Activated CD4-positive, alpha-beta memory T cell treated with anti-CD3 and anti-CD28 coated beads for 36 hours (primary cell): ENCODE data around the gene LYSMD3. TPM values are rescaled to one million over a fixed set of nuclear protein-coding genes. Genes with fewer than 3 reads are reported as not detected.
A peak's percentile ranks its signal among the peaks of the same experiment; 100 is the strongest.

Experiments
- CTCF ChIA-PET: fragments of 350-600 bp; sonication (Branson Sonifier 250); formaldehyde crosslinking; loops from one replicate; lab custom pipeline; 2021; ENCODE audit warnings: antibody characterized with exemption, inconsistent platforms; lab: Charles Lee
- POLR2A ChIA-PET: fragments of 350-600 bp; sonication (Branson Sonifier 250); formaldehyde crosslinking; loops from one replicate; lab custom pipeline; 2021; ENCODE audit warnings: antibody characterized with exemption; lab: Charles Lee
- DNase-seq: peaks from one replicate; pipeline ENCODE4 v3.0.0-alpha.2; 2020
- H3K27ac Mint-ChIP-seq: one replicate; pipeline ENCODE4 v1.8.0; 2021; ENCODE audit warnings: mixed read lengths
- H3K27me3 Mint-ChIP-seq: one replicate; pipeline ENCODE4 v1.8.0; 2021; ENCODE audit warnings: mixed read lengths
- H3K36me3 Mint-ChIP-seq: one replicate; pipeline ENCODE4 v1.8.0; 2021; ENCODE audit warnings: mixed read lengths
- H3K4me1 Mint-ChIP-seq: one replicate; pipeline ENCODE4 v1.8.0; 2021; ENCODE audit warnings: low read depth, mixed read lengths
- H3K4me3 Mint-ChIP-seq: one replicate; pipeline ENCODE4 v1.8.0; 2021; ENCODE audit warnings: mild to moderate bottlenecking, mixed read lengths
- H3K9me3 Mint-ChIP-seq: one replicate; pipeline ENCODE4 v1.8.0; 2021; ENCODE audit warnings: mixed read lengths
- intact Hi-C: fragments of 100-400 bp; cut with micrococcal nuclease; formaldehyde crosslinking; loops from one replicate; pipeline ENCODE4 v1.15.1; 2023
- total RNA-seq, 2 experiments: library from RNA; stranded (reverse); gene quantifications; one replicate each; pipeline ENCODE4 v1.2.3, GENCODE V29; 2021

Gene LYSMD3
- total RNA-seq, 2 experiments from 2014 or later = 12.6 to 13.0 TPM

GRCh38 chr5:90476391-90476790 is 53.0 kb downstream of the LYSMD3 start:
- Mint-ChIP-seq H3K36me3 (peaks cover 3% of the 10 kb centered on the region), H3K27me3 (no peaks in the 10 kb centered on the region), H3K27ac (no peak overlapping the region), H3K9me3 (no peaks in the 10 kb centered on the region), H3K4me1 (peaks cover 17% of the 10 kb centered on the region), H3K4me3 (no peak overlapping the region)
- no peak for DNase-seq
- intact Hi-C loops = no loop called here
- CTCF ChIA-PET = interaction anchor here (1.3 to 1.8 kb wide), 3 partner anchors 16 to 53 kb away, joined by 3 to 4 read pairs (median 3); partner anchors contain the start of gene LYSMD3
- POLR2A ChIA-PET = interaction anchor here (1.0 kb wide), 1 partner anchor 11 kb away, joined by 3 read pairs; no protein-coding TSS in a partner anchor

- no peaks in the 10 kb centered on the region for H3K27me3 Mint-ChIP-seq
- DNase-seq = no peak
- CTCF ChIA-PET = interaction anchor here (1.4 to 1.8 kb wide), 3 partner anchors 10 to 65 kb away, joined by 4 to 10 read pairs (median 7); partner anchors contain the start of gene LYSMD3
- no peak overlapping the region for H3K27ac Mint-ChIP-seq
- peaks cover 5% of the 10 kb centered on the region for H3K36me3 Mint-ChIP-seq
- H3K4me3 Mint-ChIP-seq = peak overlapping the region; percentile 54
- peaks cover 23% of the 10 kb centered on the region for H3K4me1 Mint-ChIP-seq
- intact Hi-C loops = loop anchor here (2.0 kb wide), 1 partner anchor 805 kb away; no protein-coding TSS in a partner anchor
- POLR2A ChIA-PET = interaction anchor here (2.7 kb wide), 1 partner anchor 53 kb away, joined by 12 read pairs; the partner anchor contains the start of gene LYSMD3
- H3K9me3 Mint-ChIP-seq = peaks cover 2% of the 10 kb centered on the region
These were observed 53.9 kb downstream of the LYSMD3 start for GRCh38 chr5:90475436-90475980.

- Mint-ChIP-seq H3K9me3 (peaks cover 12% of the 10 kb centered on the region), H3K27me3 (no peaks in the 10 kb centered on the region), H3K27ac (peak within 1 kb of the TSS; percentile 88), H3K4me3 (peak within 1 kb of the TSS; percentile 92), H3K36me3 (peaks cover 15% of the 10 kb centered on the region), H3K4me1 (peaks cover 23% of the 10 kb centered on the region)
- ChIA-PET CTCF (interaction anchor here (0.8 to 1.8 kb wide), 8 partner anchors 9 to 909 kb away, joined by 3 to 10 read pairs (median 4); partner anchors contain the start of genes ARRDC3, CETN3 and LYSMD3), POLR2A (interaction anchor here (1.0 to 2.7 kb wide), 5 partner anchors 9 to 909 kb away, joined by 3 to 15 read pairs (median 3); partner anchors contain the start of genes ARRDC3, CETN3 and LYSMD3)
- intact Hi-C loops = loop anchor here (1.0 to 2.0 kb wide), 6 partner anchors 34 to 909 kb away; partner anchors contain the start of genes ARRDC3, CETN3 and LYSMD3
- peak; percentile 96 for DNase-seq
These were observed 54.9 kb downstream of the LYSMD3 start, which contains the start of the genes MBLAC2 and POLR3G for GRCh38 chr5:90474235-90475107. MBLAC2 (minus strand) TSS chr5:90474771; CDS start chr5:90474292, 479 bp downstream. POLR3G (plus strand) TSS chr5:90474864; CDS start chr5:90485568, 10,704 bp downstream.

- Mint-ChIP-seq H3K4me1 (peaks cover 23% of the 10 kb centered on the region), H3K4me3 (peak overlapping the region; percentile 92), H3K36me3 (peaks cover 23% of the 10 kb centered on the region), H3K9me3 (peaks cover 18% of the 10 kb centered on the region), H3K27ac (peak overlapping the region; percentile 88), H3K27me3 (no peaks in the 10 kb centered on the region)
- ChIA-PET CTCF (interaction anchor here (0.6 to 1.8 kb wide), 8 partner anchors 13 to 910 kb away, joined by 3 to 10 read pairs (median 4); partner anchors contain the start of genes ARRDC3, CETN3 and LYSMD3), POLR2A (interaction anchor here (1.0 to 2.7 kb wide), 5 partner anchors 8 to 909 kb away, joined by 3 to 15 read pairs (median 3); partner anchors contain the start of genes ARRDC3, CETN3 and LYSMD3)
- peak; percentile 46 for DNase-seq
- intact Hi-C loops = loop anchor here (1.0 to 2.0 kb wide), 6 partner anchors 33 to 910 kb away; partner anchors contain the start of genes ARRDC3, CETN3 and LYSMD3
These were observed 55.8 kb downstream of the LYSMD3 start for GRCh38 chr5:90473396-90474234.

- peaks cover 26% of the 10 kb centered on the region for H3K9me3 Mint-ChIP-seq
- intact Hi-C loops = no loop called here
- peaks cover 30% of the 10 kb centered on the region for H3K36me3 Mint-ChIP-seq
- no peaks in the 10 kb centered on the region for H3K27me3 Mint-ChIP-seq
- ChIA-PET POLR2A (interaction anchor here (1.2 to 2.7 kb wide), 2 partner anchors 11 to 56 kb away, joined by 3 to 12 read pairs; partner anchors contain the start of gene LYSMD3), CTCF (interaction anchor here (0.6 to 1.6 kb wide), 3 partner anchors 13 to 63 kb away, joined by 3 to 4 read pairs (median 3); partner anchors contain the start of gene CETN3)
- H3K4me3 Mint-ChIP-seq = peak overlapping the region; percentile 92
- H3K27ac Mint-ChIP-seq = peak overlapping the region; percentile 64
- H3K4me1 Mint-ChIP-seq = peaks cover 23% of the 10 kb centered on the region
- no peak for DNase-seq
These were observed 56.5 kb downstream of the LYSMD3 start for GRCh38 chr5:90472783-90473395.

Other genes starting within 250 kb of the LYSMD3 start
- 10 to 100 TPM; 49.8 to 51.8 TPM for gene CETN3, start 119.8 kb downstream of the LYSMD3 start, total RNA-seq
- gene MBLAC2, start 54.8 kb downstream of the LYSMD3 start, total RNA-seq = 1 to 10 TPM; 3.3 to 3.5 TPM
- 1 to 10 TPM; 9.6 to 9.7 TPM for gene POLR3G, start 54.7 kb downstream of the LYSMD3 start, total RNA-seq
- gene ADGRV1, start 29.2 kb upstream of the LYSMD3 start, total RNA-seq = under 1 TPM in 1 of 2 experiments, not detected in 1; 0.05 TPM